Endothelial cell of umbilical vein (primary cell): ENCODE data around the gene ASB2.

Experiments used
- EZH2 ChIP-seq: IDR thresholded peaks from 2 replicates; pipeline ENCODE4 v1.6.1; 2012; ENCODE audit warnings: borderline replicate concordance, low read depth, mild to moderate bottlenecking, moderate library complexity, low read length, inconsistent platforms; ENCODE audit not compliant: severe bottlenecking
- FOS ChIP-seq: IDR thresholded peaks from 2 replicates; pipeline ENCODE4 v1.6.1; 2011; ENCODE audit warnings: mild to moderate bottlenecking, low read length, moderate library complexity, borderline replicate concordance; ENCODE audit not compliant: insufficient read depth
- POLR2A ChIP-seq: IDR thresholded peaks from 2 replicates; pipeline ENCODE4 v1.6.1; 2012; ENCODE audit warnings: low read depth, mild to moderate bottlenecking, control low read depth, low read length
- TF ChIP-seq, protein P1 (sequence below), 2 donors: IDR thresholded peaks; 1 replicate in 1 of 2; 2 replicates in 1 of 2; pipeline ENCODE4 v1.5.1; 2011; ENCODE audit warnings: low read length in 2 of 2, mild to moderate bottlenecking in 2 of 2, moderate library complexity in 2 of 2, control low read depth in 1 of 2, inconsistent platforms in 1 of 2, low read depth in 1 of 2; ENCODE audit not compliant: insufficient read depth in 1 of 2; ENCODE audit errors: extremely low read depth in 1 of 2

DNA sequence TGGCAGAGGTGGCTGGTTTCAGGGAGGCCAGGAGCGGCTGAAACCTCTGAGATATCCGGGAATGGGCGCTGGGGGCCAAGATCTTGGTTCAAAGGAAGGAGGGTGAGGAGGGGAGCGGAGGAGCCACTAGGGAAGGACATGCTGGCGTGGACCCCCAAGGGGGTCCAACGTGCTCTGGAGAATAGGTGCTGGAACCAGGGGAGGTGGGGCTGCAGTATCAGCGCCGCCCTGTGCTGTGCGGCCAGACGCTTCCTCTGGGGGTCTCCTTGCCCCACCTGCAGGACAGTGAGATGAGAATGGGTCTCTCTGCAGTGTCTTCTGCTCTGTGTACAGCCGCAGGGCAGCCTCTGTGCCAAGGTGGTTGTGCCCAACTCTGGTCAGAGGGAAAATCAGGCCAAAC lies 46.7 kb downstream of the ASB2 start:
- TF ChIP-seq, protein P1, sequence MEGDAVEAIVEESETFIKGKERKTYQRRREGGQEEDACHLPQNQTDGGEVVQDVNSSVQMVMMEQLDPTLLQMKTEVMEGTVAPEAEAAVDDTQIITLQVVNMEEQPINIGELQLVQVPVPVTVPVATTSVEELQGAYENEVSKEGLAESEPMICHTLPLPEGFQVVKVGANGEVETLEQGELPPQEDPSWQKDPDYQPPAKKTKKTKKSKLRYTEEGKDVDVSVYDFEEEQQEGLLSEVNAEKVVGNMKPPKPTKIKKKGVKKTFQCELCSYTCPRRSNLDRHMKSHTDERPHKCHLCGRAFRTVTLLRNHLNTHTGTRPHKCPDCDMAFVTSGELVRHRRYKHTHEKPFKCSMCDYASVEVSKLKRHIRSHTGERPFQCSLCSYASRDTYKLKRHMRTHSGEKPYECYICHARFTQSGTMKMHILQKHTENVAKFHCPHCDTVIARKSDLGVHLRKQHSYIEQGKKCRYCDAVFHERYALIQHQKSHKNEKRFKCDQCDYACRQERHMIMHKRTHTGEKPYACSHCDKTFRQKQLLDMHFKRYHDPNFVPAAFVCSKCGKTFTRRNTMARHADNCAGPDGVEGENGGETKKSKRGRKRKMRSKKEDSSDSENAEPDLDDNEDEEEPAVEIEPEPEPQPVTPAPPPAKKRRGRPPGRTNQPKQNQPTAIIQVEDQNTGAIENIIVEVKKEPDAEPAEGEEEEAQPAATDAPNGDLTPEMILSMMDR (IDR thresholded peaks at IDR 0.05; ENCODE audit: extremely low read depth in 1 of 2, insufficient read depth in 1 of 2, low read depth in 1 of 2, low read length in 2 of 2): no peak
- TF ChIP-seq EZH2 (no peak), POLR2A (no peak), FOS (no peak)
